Duodenal mucosa (tissue), 2 donors: ENCODE data around the gene DNAJB4.
A peak's percentile ranks its signal among the peaks of the same experiment; 100 is the strongest.
"Not testable (repeated sequence)": the region's sequence is repeated elsewhere in the genome, so short reads cannot be mapped to it uniquely, and the experiment has no call there.

Experiments
- H3K27ac ChIP-seq: one replicate; pipeline ENCODE4 v1.7.0; 2013; ENCODE audit warnings: low read depth, low read length
- H3K27me3 ChIP-seq, 2 donors: one replicate each; pipeline ENCODE4 v1.7.0; 2013; ENCODE audit warnings: low read length in 2 of 2, control low read depth in 1 of 2; ENCODE audit not compliant: insufficient read depth in 2 of 2, control insufficient read depth in 1 of 2
- H3K36me3 ChIP-seq, 2 donors: one replicate each; pipeline ENCODE4 v1.7.0; 2013; ENCODE audit warnings: low read length in 2 of 2, control low read depth in 1 of 2; ENCODE audit not compliant: insufficient read depth in 2 of 2, control insufficient read depth in 1 of 2
- H3K4me1 ChIP-seq, 2 donors: one replicate each; pipeline ENCODE4 v1.7.0; 2013; ENCODE audit warnings: low read length in 2 of 2, control low read depth in 1 of 2; ENCODE audit not compliant: insufficient read depth in 2 of 2, control insufficient read depth in 1 of 2
- H3K4me3 ChIP-seq, 2 donors: one replicate each; pipeline ENCODE4 v1.7.0; 2013; ENCODE audit warnings: low read length in 2 of 2, low read depth in 1 of 2
- H3K9ac ChIP-seq, 2 donors: one replicate each; pipeline ENCODE4 v1.7.0; 2013; ENCODE audit warnings: low read length in 2 of 2, low read depth in 1 of 2
- H3K9me3 ChIP-seq, 2 donors: one replicate each; pipeline ENCODE4 v1.7.0; 2013; ENCODE audit warnings: low read length in 2 of 2, control low read depth in 1 of 2; ENCODE audit not compliant: control insufficient read depth in 1 of 2

DNAJB4 gene

DNA sequence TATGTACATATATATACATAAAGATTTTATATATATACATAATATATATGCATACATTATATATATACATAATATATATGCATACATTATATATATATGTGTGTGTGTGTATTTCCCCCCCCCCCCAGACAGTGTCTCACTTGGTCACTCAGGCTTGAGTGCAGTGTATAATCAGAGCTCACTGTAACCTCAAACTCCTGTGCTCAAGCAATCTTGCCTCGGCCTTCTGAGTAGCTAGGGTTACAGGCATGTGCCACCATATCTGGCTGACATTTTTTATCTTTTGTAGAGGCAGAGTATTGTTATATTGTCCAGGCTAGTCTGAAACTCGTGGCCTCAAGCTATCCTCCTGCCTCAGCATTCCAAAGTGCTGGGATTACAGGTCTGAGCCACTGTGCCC, 16.8 kb upstream of the DNAJB4 start:
- no peaks in the 10 kb centered on the region for H3K9me3 ChIP-seq
- H3K27me3 ChIP-seq = no peaks in the 10 kb centered on the region
- no peak overlapping the region for H3K27ac ChIP-seq
- H3K36me3 ChIP-seq = peaks cover 0 to 4% of the 10 kb centered on the region in 2 donors
- H3K4me3 ChIP-seq = no peak overlapping the region
- H3K9ac ChIP-seq = no peak overlapping the region
- H3K4me1 ChIP-seq = peaks cover 4 to 6% of the 10 kb centered on the region in 2 donors

DNA sequence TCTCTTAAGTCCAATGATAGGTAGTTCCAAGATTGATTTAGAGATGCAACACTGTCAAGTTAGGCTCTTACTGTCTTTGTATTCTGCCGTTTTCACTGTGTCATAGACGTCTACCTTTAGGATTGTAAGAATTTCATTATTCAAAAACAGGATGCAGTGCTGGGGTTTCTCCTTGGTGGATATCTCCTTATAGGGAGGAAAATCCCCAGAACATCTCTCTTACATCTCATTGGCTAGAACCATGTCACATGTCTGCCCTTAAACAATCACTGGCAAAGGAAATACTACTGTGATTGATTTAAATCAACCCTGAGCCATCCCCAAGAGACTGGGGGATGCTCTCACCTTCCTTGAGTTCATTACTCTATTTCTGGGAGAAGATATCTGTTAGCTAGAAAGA, 15.0 kb upstream of the DNAJB4 start:
- Histone ChIP-seq H3K36me3 (peaks cover 0 to 4% of the 10 kb centered on the region in 2 donors), H3K4me3 (no peak overlapping the region), H3K9me3 (no peaks in the 10 kb centered on the region), H3K27ac (no peak overlapping the region), H3K4me1 (peaks cover 0 to 6% of the 10 kb centered on the region in 2 donors), H3K9ac (no peak overlapping the region), H3K27me3 (no peaks in the 10 kb centered on the region)

DNA sequence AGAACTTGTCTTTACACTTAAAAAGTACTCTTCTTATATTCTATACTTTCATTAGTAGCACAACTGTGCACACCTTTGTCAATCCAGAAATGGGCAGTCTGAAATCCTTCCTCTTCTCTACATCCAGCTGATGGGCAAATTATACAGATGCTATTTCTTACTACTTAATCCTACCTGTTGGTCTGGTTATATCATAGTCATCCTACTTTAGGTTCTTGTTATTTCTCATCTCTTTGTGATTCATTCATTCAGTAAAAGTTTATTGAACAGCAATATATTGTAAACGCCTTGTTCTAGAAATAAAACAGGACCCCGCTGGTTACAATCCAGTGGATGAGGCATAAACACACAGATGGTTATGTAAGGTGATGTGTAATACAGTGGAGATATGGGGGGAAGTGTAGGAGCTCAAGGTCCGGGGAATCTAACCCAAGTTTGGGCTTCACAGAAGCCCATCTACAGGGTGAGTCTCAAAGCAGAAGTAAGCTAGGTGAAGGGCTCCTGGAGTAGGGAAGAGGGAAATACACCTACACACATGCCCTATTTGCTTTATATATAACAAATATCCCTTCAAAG, 14.0 kb upstream of the DNAJB4 start:
- H3K36me3 ChIP-seq = peaks cover 0 to 4% of the 10 kb centered on the region in 2 donors
- H3K4me1 ChIP-seq = peaks cover 0 to 6% of the 10 kb centered on the region in 2 donors
- no peak overlapping the region for H3K9ac ChIP-seq
- no peaks in the 10 kb centered on the region for H3K27me3 ChIP-seq
- H3K4me3 ChIP-seq = no peak overlapping the region
- H3K9me3 ChIP-seq = no peaks in the 10 kb centered on the region
- H3K27ac ChIP-seq = no peak overlapping the region

DNA sequence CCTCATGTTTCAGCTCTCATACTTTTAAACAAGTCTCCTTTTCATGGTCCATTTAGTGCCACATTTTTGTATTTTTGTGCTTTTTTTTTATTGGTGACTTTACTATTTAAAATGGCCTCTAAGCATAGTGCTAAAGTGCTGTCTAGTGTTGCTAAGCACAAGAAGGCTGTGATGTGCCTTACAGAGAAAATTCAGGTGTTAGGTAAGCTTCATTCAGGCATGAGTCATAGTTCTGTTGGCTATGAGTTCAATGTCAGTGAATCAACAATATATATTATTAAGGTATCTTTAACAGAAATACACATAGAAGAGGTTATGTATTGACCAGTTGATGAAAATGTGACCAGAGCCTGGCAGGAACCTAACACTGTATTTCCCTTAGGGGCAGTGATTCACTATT, 13.1 kb upstream of the DNAJB4 start:
- no peak overlapping the region for H3K4me3 ChIP-seq

DNA sequence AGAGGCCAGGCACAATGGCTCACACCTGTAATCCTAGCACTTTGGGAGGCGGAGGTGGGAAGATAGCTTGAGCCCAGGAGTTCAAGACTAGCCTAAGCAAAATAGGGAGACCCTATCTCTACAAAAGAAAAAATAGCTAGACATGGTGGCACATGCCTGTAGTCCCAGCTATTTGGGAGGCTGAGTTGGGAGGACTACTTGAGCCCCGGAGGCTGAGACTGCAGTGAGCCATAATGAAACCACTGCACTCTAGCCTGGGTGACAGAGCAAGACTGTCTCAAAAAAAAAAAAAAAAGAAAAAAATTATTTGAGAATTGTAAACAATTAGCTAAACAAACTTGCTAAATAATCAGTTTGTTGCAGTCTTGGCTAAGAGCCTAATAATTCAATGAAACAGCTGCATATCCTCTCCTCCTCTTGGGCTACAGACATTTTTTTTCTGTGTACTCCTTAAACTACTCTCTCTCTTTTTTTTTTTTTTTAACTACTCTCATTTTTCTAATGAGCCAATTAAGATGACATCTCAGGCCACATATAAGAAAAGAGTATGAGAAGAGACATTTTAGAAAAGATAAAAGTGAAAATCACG, 10.5 kb upstream of the DNAJB4 start:
- peaks cover 0 to 4% of the 10 kb centered on the region in 2 donors for H3K36me3 ChIP-seq
- no peak overlapping the region for H3K27ac ChIP-seq
- peaks cover 0 to 6% of the 10 kb centered on the region in 2 donors for H3K4me1 ChIP-seq

More for the DNA sequence above, 13.1 kb upstream of the DNAJB4 start:
- H3K9me3 ChIP-seq = no peaks in the 10 kb centered on the region
- no peak overlapping the region for H3K27ac ChIP-seq
- peaks cover 0 to 4% of the 10 kb centered on the region in 2 donors for H3K36me3 ChIP-seq
- no peak overlapping the region for H3K9ac ChIP-seq
- peaks cover 0 to 6% of the 10 kb centered on the region in 2 donors for H3K4me1 ChIP-seq
- H3K27me3 ChIP-seq = no peaks in the 10 kb centered on the region

DNA sequence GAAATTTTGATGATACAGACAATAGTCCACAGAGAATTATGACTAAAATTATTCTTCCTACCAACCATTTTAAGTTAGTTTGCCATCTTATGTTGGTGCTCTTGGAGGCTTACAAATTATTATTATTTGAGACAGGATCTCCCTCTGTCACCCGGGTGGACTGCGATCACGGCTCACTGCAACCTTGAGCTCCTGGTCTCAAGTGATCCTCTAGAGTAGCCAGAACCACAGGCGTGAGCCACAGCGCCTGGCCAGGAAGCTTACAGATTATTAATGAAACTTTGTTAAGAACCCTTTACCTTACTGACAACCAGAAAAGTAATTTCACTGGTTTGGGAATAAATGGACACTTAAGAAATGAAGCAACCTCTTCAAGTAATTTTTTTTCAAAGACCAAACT, 8.0 kb upstream of the DNAJB4 start:
- no peak overlapping the region for H3K9ac ChIP-seq
- no peaks in the 10 kb centered on the region for H3K9me3 ChIP-seq
- peaks cover 0 to 6% of the 10 kb centered on the region in 2 donors for H3K4me1 ChIP-seq
- H3K36me3 ChIP-seq = no peaks in the 10 kb centered on the region
- no peak overlapping the region for H3K27ac ChIP-seq
- no peaks in the 10 kb centered on the region for H3K27me3 ChIP-seq
- no peak overlapping the region for H3K4me3 ChIP-seq

More for the DNA sequence above, 10.5 kb upstream of the DNAJB4 start:
- Histone ChIP-seq H3K9me3 (no peaks in the 10 kb centered on the region), H3K4me3 (no peak overlapping the region), H3K9ac (no peak overlapping the region), H3K27me3 (no peaks in the 10 kb centered on the region)

DNA sequence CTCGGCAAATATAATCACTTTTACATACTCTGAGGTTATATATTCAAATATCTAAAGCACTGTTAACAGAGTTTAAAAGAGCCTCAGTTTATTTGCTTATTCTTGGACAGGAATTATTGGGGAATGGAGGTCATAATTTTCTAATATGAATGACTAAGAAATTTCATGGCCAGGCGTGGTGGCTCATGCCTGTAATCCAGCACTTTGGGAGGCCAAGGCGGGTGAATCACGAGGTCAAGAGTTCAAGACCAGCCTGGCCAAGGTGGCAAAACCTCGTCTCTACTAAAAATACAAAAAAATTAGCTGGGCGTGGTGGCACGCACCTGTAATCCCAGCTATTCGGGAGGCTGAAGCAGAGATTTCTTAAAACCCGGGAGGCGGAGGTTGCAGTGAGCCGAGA, 4.2 kb upstream of the DNAJB4 start:
- not testable (repeated sequence) for H3K27me3 ChIP-seq, H3K27ac ChIP-seq

DNA sequence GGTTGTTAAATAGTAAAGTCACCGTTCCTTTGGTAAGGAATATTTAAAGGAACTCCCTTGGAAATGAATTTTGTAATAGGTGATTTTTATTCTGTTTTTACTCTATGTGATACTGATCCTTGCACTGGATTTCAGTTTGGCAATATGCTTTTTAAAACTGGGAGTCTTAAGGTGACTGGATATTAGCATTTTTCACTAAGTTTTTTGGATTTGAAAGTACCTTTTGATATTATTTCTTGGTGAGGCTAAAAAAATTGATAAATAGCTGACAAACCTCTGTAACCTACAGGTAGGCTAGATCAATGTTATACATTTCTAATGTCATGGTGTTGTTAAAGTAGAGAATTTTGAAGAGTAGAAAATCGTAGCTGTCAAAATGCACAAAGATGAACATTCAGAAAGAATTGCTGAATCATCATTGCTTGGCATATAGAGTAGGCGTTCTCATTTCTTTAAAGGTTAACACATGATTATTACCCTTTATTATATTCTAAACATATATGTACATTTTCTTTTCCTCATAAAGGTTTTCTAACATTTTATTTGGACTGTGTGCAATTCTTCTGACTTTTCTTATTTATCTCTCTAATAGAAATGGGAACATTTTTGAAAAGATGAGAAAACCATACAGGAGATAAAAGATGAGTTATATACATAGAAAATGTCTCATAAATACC, 1.5 kb upstream of the DNAJB4 start:
- Histone ChIP-seq H3K4me3 (no peak overlapping the region), H3K4me1 (peaks cover 0 to 18% of the 10 kb centered on the region in 2 donors), H3K27ac (no peak overlapping the region), H3K27me3 (no peaks in the 10 kb centered on the region), H3K36me3 (no peaks in the 10 kb centered on the region), H3K9ac (no peak overlapping the region), H3K9me3 (no peaks in the 10 kb centered on the region)

More for the DNA sequence above, 4.2 kb upstream of the DNAJB4 start:
- not testable (repeated sequence) for H3K9ac ChIP-seq, H3K4me3 ChIP-seq, H3K4me1 ChIP-seq, H3K36me3 ChIP-seq, H3K9me3 ChIP-seq

DNA sequence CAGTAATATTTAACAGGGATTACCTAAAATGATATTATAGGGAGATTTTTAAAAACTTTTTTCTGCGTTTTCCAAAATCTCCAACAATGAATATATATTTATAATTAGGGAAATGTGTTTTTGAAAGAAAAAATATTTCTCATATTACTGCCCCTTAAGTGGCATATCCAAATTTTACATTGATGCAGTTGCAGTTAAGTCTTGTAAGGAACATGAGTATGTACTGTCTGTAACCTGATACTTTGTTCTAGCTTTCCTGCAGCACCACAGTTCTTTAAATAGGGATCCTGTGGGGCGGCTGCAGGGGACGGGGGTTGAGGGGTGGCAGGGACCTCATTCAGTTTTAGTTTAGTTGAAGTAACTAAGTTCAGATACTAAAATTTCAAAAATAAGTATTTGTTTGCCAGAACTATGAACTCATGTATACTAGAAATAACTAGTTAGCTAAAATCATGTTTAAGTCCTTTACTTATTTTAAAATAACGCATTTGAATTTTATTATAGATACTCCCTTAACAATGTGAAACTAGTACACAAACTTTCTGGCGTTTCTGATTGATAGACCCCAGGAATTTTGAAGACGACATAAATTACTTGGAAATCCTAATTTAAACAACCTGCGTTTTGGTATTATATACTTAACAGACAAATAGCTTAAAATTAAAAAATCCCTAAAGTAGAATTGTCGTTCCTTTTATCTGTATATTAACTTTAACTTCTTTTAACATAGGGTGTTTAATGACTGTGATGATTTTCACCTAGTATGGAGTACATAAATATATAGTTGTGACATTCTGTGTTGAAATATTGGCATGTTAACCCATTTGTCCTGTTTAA, 639 bp upstream of the DNAJB4 start:
- H3K36me3 ChIP-seq = no peaks in the 10 kb centered on the region
- peaks cover 0 to 18% of the 10 kb centered on the region in 2 donors for H3K4me1 ChIP-seq
- H3K9me3 ChIP-seq = no peaks in the 10 kb centered on the region
- H3K9ac ChIP-seq = peak overlapping the region; percentile 33 to 98
- no peaks in the 10 kb centered on the region for H3K27me3 ChIP-seq
- H3K4me3 ChIP-seq = peak overlapping the region; percentile 73 to 90
- peak overlapping the region; percentile 83 for H3K27ac ChIP-seq

DNA sequence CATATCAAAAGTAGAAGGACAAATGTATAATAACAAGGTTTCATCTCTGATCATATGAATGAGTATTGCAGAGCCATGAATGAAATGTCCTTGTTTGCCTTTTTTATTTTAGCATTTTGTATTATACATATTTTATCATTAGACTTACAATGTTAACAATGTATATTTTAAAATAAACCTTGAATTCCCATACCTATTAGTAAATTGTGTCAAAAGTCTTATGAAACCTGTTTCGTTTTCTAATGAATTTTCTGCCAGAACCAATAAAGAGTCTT, 646 bp downstream of the DNAJB4 start:
- peak overlapping the region; percentile 33 to 98 for H3K9ac ChIP-seq
- no peaks in the 10 kb centered on the region for H3K9me3 ChIP-seq
- peak overlapping the region; percentile 73 to 90 for H3K4me3 ChIP-seq
- no peaks in the 10 kb centered on the region for H3K36me3 ChIP-seq
- no peaks in the 10 kb centered on the region for H3K27me3 ChIP-seq
- H3K27ac ChIP-seq = peak overlapping the region; percentile 83
- H3K4me1 ChIP-seq = peaks cover 0 to 18% of the 10 kb centered on the region in 2 donors
